NCI-H1694 (cell line): Measurements from ENCODE around the gene TRIM14.

Experiments
- DNase-seq: peaks from one replicate; lab custom pipeline; 2025; lab: John Stamatoyannopoulos, UW

The TRIM14 gene

DNA sequence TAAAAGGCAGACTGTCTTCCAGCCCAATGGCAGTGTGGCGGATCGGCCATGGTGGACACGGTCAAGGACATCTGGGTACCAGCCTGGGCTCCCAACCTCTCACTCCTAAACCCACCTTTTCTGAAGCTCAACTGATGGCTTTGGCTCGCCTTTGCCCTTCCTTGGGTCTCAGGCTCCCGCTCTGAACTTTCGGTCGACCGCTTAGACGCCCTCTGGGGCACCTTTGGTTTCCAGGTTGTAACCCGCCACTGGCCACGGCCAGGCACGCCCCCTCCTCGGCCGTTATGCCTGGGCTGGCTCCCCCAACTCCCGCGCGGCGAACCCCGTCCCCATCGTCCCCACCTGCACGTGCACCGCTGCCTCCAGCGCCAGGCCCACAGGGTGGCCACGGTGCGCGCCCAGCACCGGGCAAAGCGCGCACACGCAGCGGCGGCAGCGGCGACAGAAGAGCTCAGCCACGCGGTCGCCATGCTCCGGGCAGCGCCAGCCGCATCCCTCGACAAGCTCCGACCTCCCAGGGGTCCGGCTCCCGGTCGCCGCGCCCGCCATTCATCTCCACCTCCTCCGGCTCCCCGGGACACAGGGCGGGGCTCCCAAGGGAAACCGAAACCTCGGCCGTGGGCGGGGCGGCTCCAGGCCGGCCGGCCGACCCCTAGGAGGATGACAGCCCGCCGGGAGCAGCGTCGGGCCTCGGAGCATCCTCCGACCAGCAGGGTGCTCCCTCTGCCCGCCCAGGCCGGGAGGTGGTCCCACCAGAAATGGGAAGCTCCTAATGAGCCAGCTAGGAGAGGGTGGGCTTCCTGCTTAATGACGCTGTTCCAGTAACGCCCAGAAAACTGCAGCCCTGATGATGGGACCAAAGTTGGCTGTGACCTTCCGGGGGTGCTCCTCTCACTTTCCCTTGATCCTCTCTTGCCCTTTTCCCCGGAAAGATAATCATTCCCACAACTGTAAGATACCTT, at the start of gene TRIM14:
Gene TRIM14 (minus strand): TSS at position 583 of the 962 bp plus-strand sequence. CDS start 34 bp downstream, at position 549.
- DNase-seq: peak; percentile 67

GRCh38 chr9:98168153-98168780, 49.2 kb upstream of the TRIM14 start:
- DNase-seq: no peak

- no peak for DNase-seq
Observed at GRCh38 chr9:98164912-98165311, 45.9 kb upstream of the TRIM14 start.

- peak; percentile 64 for DNase-seq
Observed at GRCh38 chr9:98162613-98163012, 43.6 kb upstream of the TRIM14 start.

DNA sequence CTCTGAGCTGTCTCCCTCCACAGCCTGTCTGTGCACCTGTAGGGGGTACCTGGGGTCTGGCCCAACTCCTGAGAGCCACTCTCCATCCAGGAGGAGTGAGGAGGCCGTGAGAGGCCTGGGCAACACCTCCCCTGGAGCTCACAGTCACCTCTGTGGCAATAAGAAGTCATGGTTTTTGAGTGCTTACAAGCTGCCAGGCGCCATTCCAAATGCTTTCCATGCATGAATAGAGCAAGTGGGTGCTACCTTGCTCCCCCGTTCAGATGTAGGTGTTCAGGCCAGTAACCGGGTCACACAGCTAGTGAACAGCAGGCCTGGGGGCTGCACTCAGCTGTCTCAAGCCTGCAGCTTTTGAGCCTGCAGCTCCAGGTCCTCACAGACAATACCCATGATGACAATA, 42.8 kb upstream of the TRIM14 start:
- DNase-seq: no peak

DNA sequence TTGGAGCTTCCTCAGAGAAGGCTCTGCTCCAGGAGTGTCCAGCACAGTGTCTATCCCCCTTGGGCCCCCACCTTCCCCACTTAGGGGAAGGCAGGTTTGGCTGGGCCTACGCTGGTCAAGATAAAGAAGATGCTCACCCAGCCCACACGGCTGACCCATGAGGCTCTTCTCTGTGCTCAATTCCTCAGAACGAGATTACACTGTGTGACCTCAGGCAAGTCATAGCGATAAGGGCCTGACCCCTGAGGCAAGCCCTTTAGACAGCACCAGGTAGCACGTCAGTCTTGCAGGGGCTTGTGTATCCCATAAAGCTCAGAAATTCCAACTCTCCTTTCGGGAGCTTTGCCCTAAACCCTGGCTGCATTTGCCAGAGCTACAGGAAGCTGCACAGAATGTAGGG, 40.8 kb upstream of the TRIM14 start:
- DNase-seq: no peak

GRCh38 chr9:98159301-98159700, 40.3 kb upstream of the TRIM14 start:
- no peak for DNase-seq

- no peak for DNase-seq
Observed at GRCh38 chr9:98158071-98158831, 39.2 kb upstream of the TRIM14 start.

DNA sequence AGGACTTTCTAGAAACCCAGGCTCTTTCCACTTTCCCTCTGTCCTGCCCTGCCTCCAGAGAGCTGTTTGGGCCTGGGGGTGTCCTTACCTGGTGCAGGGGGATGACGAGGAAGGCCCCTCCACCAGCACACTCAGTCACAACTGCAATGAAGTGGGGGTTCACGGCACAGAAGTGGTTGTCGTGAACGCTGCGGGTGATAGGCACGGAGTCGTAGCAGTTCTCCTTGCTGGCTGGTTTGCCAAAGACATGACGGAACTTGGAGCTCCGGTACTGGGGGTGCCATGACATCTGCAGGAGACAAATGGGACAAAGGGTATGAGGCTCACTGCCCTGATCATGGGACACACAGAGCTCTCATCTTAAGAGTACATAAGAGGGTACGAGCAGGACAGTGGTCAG, 38.4 kb upstream of the TRIM14 start:
- no peak for DNase-seq

DNA sequence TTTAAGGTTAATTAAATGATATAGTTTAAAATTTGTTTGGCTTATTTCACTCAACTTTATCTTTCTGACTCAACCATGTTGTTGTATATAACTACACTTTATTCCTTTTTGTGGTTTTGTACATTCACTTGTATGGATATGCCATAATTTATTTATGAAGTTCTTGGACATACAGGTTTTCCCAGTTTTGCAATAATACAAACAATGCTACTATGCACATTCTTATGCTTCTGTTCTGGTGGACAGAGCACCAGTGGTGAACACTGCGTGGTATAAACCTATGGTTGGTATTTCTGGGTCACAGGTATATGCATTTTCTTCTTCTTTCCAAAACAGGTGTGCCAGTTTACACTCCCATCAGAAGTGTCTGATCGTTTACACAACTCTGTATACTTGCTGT, 35.7 kb upstream of the TRIM14 start:
- no peak for DNase-seq

GRCh38 chr9:98152526-98152925, 33.5 kb upstream of the TRIM14 start:
- no peak for DNase-seq

GRCh38 chr9:98150721-98151120, 31.7 kb upstream of the TRIM14 start:
- DNase-seq: no peak

- no peak for DNase-seq
Observed at GRCh38 chr9:98150164-98150563, 31.1 kb upstream of the TRIM14 start.

DNA sequence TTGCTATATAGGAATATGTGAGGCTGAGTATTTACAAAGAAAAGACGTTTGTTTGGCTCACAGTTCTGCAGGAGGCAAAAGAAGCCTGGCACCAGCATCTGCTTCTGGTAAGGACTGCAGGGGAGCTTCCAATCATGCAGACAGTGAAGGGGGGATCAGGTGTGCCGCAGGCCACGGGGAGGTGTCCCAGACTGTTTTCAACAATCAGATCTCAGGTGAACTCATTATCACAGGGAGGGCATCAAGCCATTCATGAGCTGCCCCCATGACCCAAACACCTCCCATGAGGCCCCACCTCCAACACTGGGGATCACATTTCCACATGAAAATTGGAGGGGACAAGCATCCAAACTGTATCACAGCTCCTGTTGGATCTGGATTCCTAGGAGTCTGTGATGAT, 30.4 kb upstream of the TRIM14 start:
- DNase-seq: no peak

DNA sequence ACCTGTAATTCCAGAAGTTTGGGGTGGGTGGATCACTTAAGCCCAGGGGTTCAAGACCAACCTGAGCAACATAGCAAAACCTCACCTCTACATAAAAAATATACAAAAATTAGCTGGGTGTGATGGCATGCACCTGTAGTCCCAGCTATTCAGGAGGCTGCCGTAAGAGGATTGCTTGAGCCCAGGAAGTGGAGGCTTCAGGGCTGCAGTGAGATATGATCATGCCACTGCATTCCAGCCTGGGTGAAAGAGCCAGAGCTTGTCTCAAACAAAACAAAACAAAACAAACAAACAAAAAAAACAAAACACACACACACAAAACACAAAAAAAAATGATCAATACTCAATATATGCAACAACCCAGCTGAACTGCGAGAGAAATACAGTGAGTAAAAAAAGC, 29.5 kb upstream of the TRIM14 start:
- no peak for DNase-seq

- no peak for DNase-seq
Observed at GRCh38 chr9:98147582-98147981, 28.6 kb upstream of the TRIM14 start.

- no peak for DNase-seq
Observed at GRCh38 chr9:98146101-98146991, 27.3 kb upstream of the TRIM14 start.

GRCh38 chr9:98144631-98145030, 25.6 kb upstream of the TRIM14 start:
- DNase-seq: no peak

- no peak for DNase-seq
Observed at GRCh38 chr9:98144076-98144475, 25.1 kb upstream of the TRIM14 start.

DNA sequence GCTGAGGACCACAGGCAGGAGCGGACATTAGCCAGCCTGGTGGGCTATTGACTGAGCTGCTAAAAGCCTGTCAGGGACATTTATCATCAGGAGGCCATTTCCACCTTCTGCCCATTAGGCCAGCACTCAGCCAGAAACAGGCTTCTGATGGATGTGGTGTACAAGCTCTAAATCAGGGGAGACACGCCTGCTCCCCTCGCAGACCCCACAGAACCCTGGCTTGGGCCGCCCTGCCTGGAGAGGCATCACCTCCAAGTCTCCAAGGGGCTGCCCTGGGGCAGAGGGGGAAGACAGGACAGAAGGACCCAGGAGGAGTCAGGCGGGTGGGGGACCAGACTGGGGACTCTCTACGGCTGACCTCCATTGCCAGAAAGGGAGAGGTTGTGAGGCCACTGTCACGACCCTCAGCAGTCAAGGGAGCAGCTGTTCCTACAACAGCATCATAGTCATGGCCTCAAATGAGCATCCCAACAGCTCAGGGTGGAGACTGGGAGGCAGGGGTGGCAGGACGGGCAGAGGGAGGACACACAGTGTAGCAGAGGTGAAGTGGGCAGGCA, 24.0 kb upstream of the TRIM14 start:
- no peak for DNase-seq

DNA sequence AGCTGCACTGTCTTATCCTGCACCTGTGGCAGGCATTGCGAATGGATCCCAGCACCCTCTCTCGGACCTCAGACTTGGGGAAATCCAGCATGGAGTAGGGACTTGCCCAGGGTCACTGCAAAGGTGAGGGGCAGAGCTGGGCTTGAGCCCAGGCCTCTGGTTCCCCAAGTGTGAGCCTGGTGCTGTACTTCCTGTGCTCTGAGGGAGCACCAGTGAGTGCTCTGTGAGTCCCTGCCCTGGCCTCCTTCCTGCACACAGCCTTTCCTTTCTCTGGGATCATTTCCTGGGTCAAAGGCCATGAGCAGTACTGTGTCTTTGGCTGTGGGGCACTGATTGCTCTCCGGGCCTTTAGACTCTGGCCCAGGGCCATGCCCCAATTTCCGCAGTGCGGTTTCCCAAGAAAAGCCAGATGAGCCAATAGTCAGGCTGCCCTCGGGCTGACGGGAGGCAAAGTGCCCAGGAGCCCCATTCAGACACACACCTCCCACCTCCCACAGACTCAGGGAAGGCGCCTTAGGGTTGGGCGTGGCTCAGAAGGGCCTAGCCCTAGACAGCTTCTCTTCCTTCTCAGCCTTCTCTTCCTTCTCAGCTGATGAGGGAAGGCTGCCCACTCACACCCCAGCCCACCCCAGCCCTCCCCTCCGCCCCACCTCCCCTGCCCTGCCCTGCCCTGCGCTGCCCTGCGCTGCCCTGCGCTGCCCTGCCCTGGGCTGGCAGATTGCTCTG, 23.3 kb upstream of the TRIM14 start:
- no peak for DNase-seq
